ENCODE results near the gene DNASE2.
A peak's percentile ranks its signal among the peaks of the same experiment; 100 is the strongest.

Gene DNASE2

DNA sequence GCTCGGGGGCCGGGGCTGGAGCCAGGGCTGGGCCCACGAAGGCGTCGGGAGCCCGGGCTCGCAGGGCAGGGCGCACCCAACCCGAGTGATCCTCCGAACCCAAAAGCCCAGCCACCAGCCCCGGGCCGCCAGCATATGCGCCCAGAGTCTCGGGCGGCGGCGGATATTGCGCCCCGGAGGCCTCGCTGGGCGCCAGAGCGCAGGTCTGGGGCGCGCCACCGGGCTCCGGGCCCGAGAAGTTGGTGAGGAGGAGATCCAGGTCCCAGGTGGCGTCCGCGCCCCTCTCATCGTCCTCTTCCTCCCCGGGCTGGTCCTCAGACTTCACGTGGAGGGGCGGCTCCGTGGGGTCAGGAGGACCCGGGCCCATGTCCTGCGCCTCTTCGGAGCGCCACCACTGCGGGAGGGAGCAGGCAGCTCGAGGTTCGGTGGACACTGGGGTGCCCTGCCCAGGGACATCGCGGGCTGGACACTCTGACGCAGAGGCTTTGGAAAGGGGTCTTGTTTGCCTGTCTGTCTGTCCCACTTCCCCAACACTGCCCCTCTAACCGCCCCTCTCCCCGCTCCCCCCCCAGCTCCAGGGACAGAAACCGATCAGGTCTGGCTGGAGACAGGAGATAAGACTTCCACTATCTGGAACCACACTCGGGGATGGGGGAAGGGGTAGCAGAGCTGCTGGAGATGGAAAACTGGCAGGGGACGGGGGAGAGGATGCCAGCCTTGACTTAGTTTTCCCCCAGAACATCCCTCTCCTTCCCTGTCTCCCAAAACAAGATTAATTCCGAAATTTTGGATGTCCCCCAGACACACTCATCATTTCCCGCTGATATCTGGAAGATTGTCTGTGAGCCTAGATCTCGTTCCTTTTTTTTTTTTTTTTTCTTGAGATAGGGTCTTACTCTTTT, 4.8 kb upstream of the DNASE2 start:
- no peaks in the 10 kb centered on the region for H4K20me1 ChIP-seq (ENCODE audit: insufficient read depth, low read length)
- no peak for DNase-seq
- no peaks in the 10 kb centered on the region for H3K9me2 ChIP-seq (replicated peaks; ENCODE audit: insufficient read depth, low read length)
- H3K79me2 ChIP-seq (ENCODE audit: low read length), result peaks cover 4% of the 10 kb centered on the region; the same call in 1 of the 2 replicates
- TF ChIP-seq EZH2 (optimal IDR thresholded peaks at IDR 0.05; ENCODE audit: low read depth, low read length), result no peak
- TF ChIP-seq, protein P1, sequence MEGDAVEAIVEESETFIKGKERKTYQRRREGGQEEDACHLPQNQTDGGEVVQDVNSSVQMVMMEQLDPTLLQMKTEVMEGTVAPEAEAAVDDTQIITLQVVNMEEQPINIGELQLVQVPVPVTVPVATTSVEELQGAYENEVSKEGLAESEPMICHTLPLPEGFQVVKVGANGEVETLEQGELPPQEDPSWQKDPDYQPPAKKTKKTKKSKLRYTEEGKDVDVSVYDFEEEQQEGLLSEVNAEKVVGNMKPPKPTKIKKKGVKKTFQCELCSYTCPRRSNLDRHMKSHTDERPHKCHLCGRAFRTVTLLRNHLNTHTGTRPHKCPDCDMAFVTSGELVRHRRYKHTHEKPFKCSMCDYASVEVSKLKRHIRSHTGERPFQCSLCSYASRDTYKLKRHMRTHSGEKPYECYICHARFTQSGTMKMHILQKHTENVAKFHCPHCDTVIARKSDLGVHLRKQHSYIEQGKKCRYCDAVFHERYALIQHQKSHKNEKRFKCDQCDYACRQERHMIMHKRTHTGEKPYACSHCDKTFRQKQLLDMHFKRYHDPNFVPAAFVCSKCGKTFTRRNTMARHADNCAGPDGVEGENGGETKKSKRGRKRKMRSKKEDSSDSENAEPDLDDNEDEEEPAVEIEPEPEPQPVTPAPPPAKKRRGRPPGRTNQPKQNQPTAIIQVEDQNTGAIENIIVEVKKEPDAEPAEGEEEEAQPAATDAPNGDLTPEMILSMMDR (IDR thresholded peaks at IDR 0.05; ENCODE audit: low read length), result no peak
- no peak for TF ChIP-seq EZH2phosphoT487 (IDR thresholded peaks at IDR 0.05; ENCODE audit: low read length)
- peak overlapping the region; percentile 99 for H3K4me2 ChIP-seq (ENCODE audit: low read depth, low read length)
- H3F3A ChIP-seq (ENCODE audit: insufficient read depth, low read length), result peaks cover 8% of the 10 kb centered on the region
- no peaks in the 10 kb centered on the region for H3K36me3 ChIP-seq (replicated peaks; ENCODE audit: insufficient read depth, low read length)
- H3K27ac ChIP-seq (ENCODE audit: low read length), result peak overlapping the region; percentile 74; the same call in 1 of the 2 replicates
- H3K27me3 ChIP-seq (replicated peaks; ENCODE audit: insufficient read depth, low read length), result no peaks in the 10 kb centered on the region
- H3K9me3 ChIP-seq (replicated peaks; ENCODE audit: insufficient read depth, low read length), result no peaks in the 10 kb centered on the region
- peak overlapping the region; percentile 79 for H3K9ac ChIP-seq (ENCODE audit: low read length)
- H2AFZ ChIP-seq (ENCODE audit: low read length), result peak overlapping the region; percentile 93
- peak overlapping the region; percentile 79 for H3K4me3 ChIP-seq (ENCODE audit: low read length)
- peaks cover 11% of the 10 kb centered on the region for H3K4me1 ChIP-seq (ENCODE audit: low read length)

DNA sequence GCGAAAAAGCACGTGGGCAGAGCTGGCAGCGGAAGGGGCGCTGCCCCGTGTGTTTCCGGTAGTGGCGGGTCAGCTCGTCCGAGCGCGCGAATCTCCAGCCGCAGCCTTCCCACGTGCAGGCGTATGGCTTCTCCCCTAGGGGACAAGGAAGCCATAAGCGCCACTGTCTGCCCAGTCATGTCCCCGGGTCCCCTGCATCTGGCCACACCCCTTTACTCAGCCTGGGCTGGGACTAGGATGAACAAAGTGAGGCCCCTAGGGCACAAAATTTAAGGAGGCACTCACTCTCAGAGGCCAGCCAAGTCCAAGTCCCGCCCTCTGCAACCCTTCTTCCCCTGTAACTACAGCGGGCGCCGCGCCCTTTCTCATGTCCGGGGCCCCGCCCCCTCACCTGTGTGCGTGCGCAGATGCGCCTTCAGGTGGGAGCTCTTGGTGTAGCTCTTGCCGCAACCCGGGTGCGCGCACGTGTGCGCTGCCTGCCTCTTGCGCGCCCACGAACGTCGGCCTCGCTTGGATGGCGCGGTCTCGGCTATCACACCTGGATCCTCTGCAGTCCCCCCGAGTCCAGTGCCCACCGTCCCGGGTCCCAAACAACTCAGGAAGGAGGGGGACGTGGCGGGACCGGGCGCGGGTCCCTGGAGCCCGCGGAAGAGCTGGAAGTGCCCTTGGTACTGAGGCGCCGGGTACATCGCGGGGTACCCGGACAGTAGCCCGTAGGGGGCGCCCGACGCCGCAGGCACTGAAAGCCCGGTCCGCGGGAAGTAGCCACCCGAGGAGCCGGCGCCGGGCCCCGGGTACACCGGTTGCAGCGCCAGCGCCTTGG, 3.9 kb upstream of the DNASE2 start:
- Histone ChIP-seq H3F3A (ENCODE audit: insufficient read depth, low read length) (peaks cover 8% of the 10 kb centered on the region), H3K4me3 (ENCODE audit: low read length) (peak overlapping the region; percentile 79), H3K4me2 (ENCODE audit: low read depth, low read length) (peak overlapping the region; percentile 99), H3K9ac (ENCODE audit: low read length) (peak overlapping the region; percentile 79), H3K27me3 (replicated peaks; ENCODE audit: insufficient read depth, low read length) (no peaks in the 10 kb centered on the region), H3K79me2 (ENCODE audit: low read length) (peaks cover 11% of the 10 kb centered on the region; the same call in 1 of the 2 replicates), H3K36me3 (replicated peaks; ENCODE audit: insufficient read depth, low read length) (no peaks in the 10 kb centered on the region), H3K9me2 (replicated peaks; ENCODE audit: insufficient read depth, low read length) (no peaks in the 10 kb centered on the region), H4K20me1 (ENCODE audit: insufficient read depth, low read length) (no peaks in the 10 kb centered on the region), H3K27ac (ENCODE audit: low read length) (peak overlapping the region; percentile 74), H3K9me3 (replicated peaks; ENCODE audit: insufficient read depth, low read length) (no peaks in the 10 kb centered on the region), H3K4me1 (ENCODE audit: low read length) (peaks cover 11% of the 10 kb centered on the region), H2AFZ (ENCODE audit: low read length) (peak overlapping the region; percentile 93)
- TF ChIP-seq EZH2phosphoT487 (IDR thresholded peaks at IDR 0.05; ENCODE audit: low read length) (no peak), EZH2 (optimal IDR thresholded peaks at IDR 0.05; ENCODE audit: low read depth, low read length) (no peak)
- TF ChIP-seq, protein P1 (IDR thresholded peaks at IDR 0.05; ENCODE audit: low read length), result peak; percentile 77
- DNase-seq, result peak; percentile 99

DNA sequence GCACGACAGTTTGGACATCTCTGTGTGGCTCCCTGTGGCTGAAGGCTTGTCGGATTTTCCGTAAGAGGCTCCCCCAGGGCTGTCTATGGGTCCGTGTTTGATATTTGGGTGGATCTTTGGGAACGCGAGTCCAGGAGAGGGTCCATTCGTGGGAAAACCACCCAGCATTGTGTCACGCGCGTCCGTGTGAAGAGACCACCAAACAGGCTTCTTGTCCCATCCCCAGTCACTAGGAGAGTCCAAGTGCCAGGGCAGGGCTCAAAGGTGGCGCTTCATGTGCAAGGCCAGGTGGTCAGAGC, 3.3 kb upstream of the DNASE2 start:
- peaks cover 11% of the 10 kb centered on the region; the same call in 1 of the 2 replicates for H3K79me2 ChIP-seq (ENCODE audit: low read length)
- peak overlapping the region; percentile 75 for H2AFZ ChIP-seq (ENCODE audit: low read length)
- no peaks in the 10 kb centered on the region for H3K9me3 ChIP-seq (replicated peaks; ENCODE audit: insufficient read depth, low read length)
- H3K36me3 ChIP-seq (replicated peaks; ENCODE audit: insufficient read depth, low read length), result no peaks in the 10 kb centered on the region
- peak overlapping the region; percentile 79 for H3K9ac ChIP-seq (ENCODE audit: low read length)
- peak overlapping the region; percentile 99; the same call in 1 of the 2 replicates for H3K4me2 ChIP-seq (ENCODE audit: low read depth, low read length)
- H3K4me3 ChIP-seq (ENCODE audit: low read length), result peak overlapping the region; percentile 79
- peaks cover 8% of the 10 kb centered on the region for H3F3A ChIP-seq (ENCODE audit: insufficient read depth, low read length)
- no peak for TF ChIP-seq EZH2 (optimal IDR thresholded peaks at IDR 0.05; ENCODE audit: low read depth, low read length)
- TF ChIP-seq, protein P1 (IDR thresholded peaks at IDR 0.05; ENCODE audit: low read length), result no peak
- no peak for TF ChIP-seq EZH2phosphoT487 (IDR thresholded peaks at IDR 0.05; ENCODE audit: low read length)
- no peak for DNase-seq
- H3K27me3 ChIP-seq (replicated peaks; ENCODE audit: insufficient read depth, low read length), result no peaks in the 10 kb centered on the region
- H3K27ac ChIP-seq (ENCODE audit: low read length), result peak overlapping the region; percentile 74
- H3K9me2 ChIP-seq (replicated peaks; ENCODE audit: insufficient read depth, low read length), result no peaks in the 10 kb centered on the region
- H4K20me1 ChIP-seq (ENCODE audit: insufficient read depth, low read length), result no peaks in the 10 kb centered on the region
- H3K4me1 ChIP-seq (ENCODE audit: low read length), result peaks cover 11% of the 10 kb centered on the region
